ENCODE results near the gene CD248. TPM values are rescaled to one million over a fixed set of nuclear protein-coding genes. Genes with fewer than 3 reads are reported as not detected.
"Not testable (repeated sequence)": the region's sequence is repeated elsewhere in the genome, so short reads cannot be mapped to it uniquely, and the experiment has no call there.

Gene CD248
- total RNA-seq, 1 experiment from 2014 or later: 2.6 TPM

- Mint-ChIP-seq H3K27me3 (ENCODE audit: low read depth) (no peaks in the 10 kb centered on the region), H3K36me3 (peaks cover 12% of the 10 kb centered on the region), H3K27ac (peak overlapping the region; percentile 17; the same call in 1 of the 2 replicates), H3K9me3 (no peaks in the 10 kb centered on the region), H3K4me1 (peaks cover 5% of the 10 kb centered on the region), H3K4me3 (no peak overlapping the region)
- ChIA-PET CTCF (interaction anchor here (1.0 to 1.8 kb wide), 4 partner anchors 11 to 48 kb away, joined by 4 to 12 read pairs (median 5); partner anchors contain the start of genes B4GAT1 and SLC29A2), POLR2A (interaction anchor here (0.7 to 1.0 kb wide), 2 partner anchors 15 to 70 kb away, joined by 3 to 7 read pairs; partner anchors contain the start of gene BRMS1)
- DNase-seq (ENCODE audit: low spot score): no peak
- ATAC-seq: peak; percentile 54
- no peak for TF ChIP-seq CBFB (CRISPR knock-in tag; IDR thresholded peaks at IDR 0.05; ENCODE audit: low read depth)
- TF ChIP-seq, protein P1, sequence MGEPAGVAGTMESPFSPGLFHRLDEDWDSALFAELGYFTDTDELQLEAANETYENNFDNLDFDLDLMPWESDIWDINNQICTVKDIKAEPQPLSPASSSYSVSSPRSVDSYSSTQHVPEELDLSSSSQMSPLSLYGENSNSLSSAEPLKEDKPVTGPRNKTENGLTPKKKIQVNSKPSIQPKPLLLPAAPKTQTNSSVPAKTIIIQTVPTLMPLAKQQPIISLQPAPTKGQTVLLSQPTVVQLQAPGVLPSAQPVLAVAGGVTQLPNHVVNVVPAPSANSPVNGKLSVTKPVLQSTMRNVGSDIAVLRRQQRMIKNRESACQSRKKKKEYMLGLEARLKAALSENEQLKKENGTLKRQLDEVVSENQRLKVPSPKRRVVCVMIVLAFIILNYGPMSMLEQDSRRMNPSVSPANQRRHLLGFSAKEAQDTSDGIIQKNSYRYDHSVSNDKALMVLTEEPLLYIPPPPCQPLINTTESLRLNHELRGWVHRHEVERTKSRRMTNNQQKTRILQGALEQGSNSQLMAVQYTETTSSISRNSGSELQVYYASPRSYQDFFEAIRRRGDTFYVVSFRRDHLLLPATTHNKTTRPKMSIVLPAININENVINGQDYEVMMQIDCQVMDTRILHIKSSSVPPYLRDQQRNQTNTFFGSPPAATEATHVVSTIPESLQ (CRISPR knock-in tag; IDR thresholded peaks at IDR 0.05): no peak
- TF ChIP-seq CREB1 (CRISPR knock-in tag; IDR thresholded peaks at IDR 0.05): no peak
- peak; percentile 51; the same call in 1 of the 2 replicates for TF ChIP-seq NFYB (CRISPR knock-in tag; conservative IDR thresholded peaks at IDR 0.05; ENCODE audit: low read depth)
- TF ChIP-seq E2F5 (CRISPR knock-in tag; IDR thresholded peaks at IDR 0.05): no peak
- no peak for TF ChIP-seq CREM (CRISPR knock-in tag; IDR thresholded peaks at IDR 0.05)
- no peak for TF ChIP-seq GTF2I (CRISPR knock-in tag; conservative IDR thresholded peaks at IDR 0.05)
- TF ChIP-seq JUN (CRISPR knock-in tag; IDR thresholded peaks at IDR 0.05): no peak
- TF ChIP-seq ZNF671 (CRISPR knock-in tag; IDR thresholded peaks at IDR 0.05): peak; percentile 66; the same call in 1 of the 2 replicates
These were observed 42.8 kb upstream of the CD248 start for GRCh38 chr11:66359662-66360087.

DNA sequence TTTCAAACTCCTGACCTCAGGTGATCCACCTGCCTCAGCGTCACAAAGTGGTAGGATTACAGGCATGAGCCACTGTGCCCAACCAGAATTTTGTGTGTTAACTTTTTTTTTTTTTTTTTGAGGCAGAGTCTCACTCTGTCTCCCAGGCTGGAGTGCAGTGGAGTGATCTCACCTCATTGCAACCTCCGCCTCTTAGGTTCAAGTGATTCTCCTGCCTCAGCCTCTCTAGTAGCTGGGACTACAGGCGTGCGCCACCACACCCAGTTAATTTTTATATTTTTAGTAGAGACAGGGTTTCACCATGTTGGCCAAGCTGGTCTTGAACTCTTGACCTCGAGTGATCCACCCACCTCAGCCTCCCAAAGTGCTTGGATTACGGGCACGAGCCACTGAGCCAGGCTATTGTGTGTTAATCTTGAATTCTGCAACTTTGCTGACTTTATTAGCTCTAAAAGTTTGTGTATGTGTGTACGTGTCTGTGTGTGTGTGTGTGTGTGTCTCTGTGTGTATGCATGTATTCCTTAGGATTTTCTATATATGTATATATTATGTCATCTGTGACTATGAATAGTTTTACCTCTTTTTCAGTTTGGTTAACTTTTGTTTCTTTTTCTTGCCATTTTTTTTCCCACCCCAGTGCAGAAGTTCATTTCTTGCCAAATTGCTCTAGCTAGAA lies 33.9 kb upstream of the CD248 start:
- H3K4me3 Mint-ChIP-seq; POLR2A ChIA-PET; H3K9me3 Mint-ChIP-seq; H3K27ac Mint-ChIP-seq; ATAC-seq; H3K27me3 Mint-ChIP-seq (ENCODE audit: low read depth); DNase-seq (ENCODE audit: low spot score): not testable (repeated sequence)
- CTCF ChIA-PET: interaction anchor here (0.7 to 0.9 kb wide), 2 partner anchors 35 to 329 kb away, joined by 3 to 5 read pairs; no protein-coding TSS in a partner anchor
- Mint-ChIP-seq H3K4me1 (peaks cover 12% of the 10 kb centered on the region), H3K36me3 (peaks cover 17% of the 10 kb centered on the region)

DNA sequence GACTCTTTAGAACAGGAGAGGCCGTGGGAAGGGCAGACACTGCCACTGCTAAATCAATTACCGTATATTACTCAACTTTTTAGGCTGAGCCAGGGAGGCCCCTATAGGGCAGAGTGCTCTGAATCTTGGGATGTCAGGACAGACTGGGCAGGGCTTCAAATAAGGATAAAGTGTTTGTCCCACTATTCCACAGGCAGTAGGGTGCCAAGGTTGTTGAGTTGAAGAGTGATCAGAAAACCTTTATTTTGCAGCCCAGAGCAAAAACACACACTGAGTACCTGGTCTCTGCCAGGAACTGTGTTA lies 32.2 kb upstream of the CD248 start:
- H3K27ac Mint-ChIP-seq: no peak overlapping the region
- DNase-seq (ENCODE audit: low spot score): no peak
- CTCF ChIA-PET: interaction anchor here (0.7 to 3.2 kb wide), 4 partner anchors 15 to 748 kb away, joined by 3 to 35 read pairs (median 14); no protein-coding TSS in a partner anchor
- no peaks in the 10 kb centered on the region for H3K9me3 Mint-ChIP-seq
- ATAC-seq: no peak
- peaks cover 24% of the 10 kb centered on the region for H3K4me1 Mint-ChIP-seq
- peak overlapping the region; percentile 90 for H3K4me3 Mint-ChIP-seq
- POLR2A ChIA-PET: interaction anchor here (0.7 kb wide), 1 partner anchor 69 kb away, joined by 14 read pairs; no protein-coding TSS in a partner anchor
- H3K27me3 Mint-ChIP-seq (ENCODE audit: low read depth): peaks cover 6% of the 10 kb centered on the region; the same call in 1 of the 2 replicates
- peaks cover 10% of the 10 kb centered on the region for H3K36me3 Mint-ChIP-seq
- TF ChIP-seq ATF1 (CRISPR knock-in tag; IDR thresholded peaks at IDR 0.05) (no peak), ZNF416 (CRISPR knock-in tag; IDR thresholded peaks at IDR 0.05) (no peak), CDX4 (CRISPR knock-in tag; IDR thresholded peaks at IDR 0.05; ENCODE audit: borderline replicate concordance) (no peak), MYBL2 (CRISPR knock-in tag; IDR thresholded peaks at IDR 0.05) (no peak), EMX1 (CRISPR knock-in tag; IDR thresholded peaks at IDR 0.05) (no peak), STAT6 (CRISPR knock-in tag; conservative IDR thresholded peaks at IDR 0.05; ENCODE audit: low read depth) (no peak), RELA (CRISPR knock-in tag; IDR thresholded peaks at IDR 0.05; ENCODE audit: borderline replicate concordance) (no peak)
- TF ChIP-seq, protein P2, sequence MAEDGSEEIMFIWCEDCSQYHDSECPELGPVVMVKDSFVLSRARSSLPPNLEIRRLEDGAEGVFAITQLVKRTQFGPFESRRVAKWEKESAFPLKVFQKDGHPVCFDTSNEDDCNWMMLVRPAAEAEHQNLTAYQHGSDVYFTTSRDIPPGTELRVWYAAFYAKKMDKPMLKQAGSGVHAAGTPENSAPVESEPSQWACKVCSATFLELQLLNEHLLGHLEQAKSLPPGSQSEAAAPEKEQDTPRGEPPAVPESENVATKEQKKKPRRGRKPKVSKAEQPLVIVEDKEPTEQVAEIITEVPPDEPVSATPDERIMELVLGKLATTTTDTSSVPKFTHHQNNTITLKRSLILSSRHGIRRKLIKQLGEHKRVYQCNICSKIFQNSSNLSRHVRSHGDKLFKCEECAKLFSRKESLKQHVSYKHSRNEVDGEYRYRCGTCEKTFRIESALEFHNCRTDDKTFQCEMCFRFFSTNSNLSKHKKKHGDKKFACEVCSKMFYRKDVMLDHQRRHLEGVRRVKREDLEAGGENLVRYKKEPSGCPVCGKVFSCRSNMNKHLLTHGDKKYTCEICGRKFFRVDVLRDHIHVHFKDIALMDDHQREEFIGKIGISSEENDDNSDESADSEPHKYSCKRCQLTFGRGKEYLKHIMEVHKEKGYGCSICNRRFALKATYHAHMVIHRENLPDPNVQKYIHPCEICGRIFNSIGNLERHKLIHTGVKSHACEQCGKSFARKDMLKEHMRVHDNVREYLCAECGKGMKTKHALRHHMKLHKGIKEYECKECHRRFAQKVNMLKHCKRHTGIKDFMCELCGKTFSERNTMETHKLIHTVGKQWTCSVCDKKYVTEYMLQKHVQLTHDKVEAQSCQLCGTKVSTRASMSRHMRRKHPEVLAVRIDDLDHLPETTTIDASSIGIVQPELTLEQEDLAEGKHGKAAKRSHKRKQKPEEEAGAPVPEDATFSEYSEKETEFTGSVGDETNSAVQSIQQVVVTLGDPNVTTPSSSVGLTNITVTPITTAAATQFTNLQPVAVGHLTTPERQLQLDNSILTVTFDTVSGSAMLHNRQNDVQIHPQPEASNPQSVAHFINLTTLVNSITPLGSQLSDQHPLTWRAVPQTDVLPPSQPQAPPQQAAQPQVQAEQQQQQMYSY (CRISPR knock-in tag; IDR thresholded peaks at IDR 0.05): no peak
- TF ChIP-seq, protein P3, sequence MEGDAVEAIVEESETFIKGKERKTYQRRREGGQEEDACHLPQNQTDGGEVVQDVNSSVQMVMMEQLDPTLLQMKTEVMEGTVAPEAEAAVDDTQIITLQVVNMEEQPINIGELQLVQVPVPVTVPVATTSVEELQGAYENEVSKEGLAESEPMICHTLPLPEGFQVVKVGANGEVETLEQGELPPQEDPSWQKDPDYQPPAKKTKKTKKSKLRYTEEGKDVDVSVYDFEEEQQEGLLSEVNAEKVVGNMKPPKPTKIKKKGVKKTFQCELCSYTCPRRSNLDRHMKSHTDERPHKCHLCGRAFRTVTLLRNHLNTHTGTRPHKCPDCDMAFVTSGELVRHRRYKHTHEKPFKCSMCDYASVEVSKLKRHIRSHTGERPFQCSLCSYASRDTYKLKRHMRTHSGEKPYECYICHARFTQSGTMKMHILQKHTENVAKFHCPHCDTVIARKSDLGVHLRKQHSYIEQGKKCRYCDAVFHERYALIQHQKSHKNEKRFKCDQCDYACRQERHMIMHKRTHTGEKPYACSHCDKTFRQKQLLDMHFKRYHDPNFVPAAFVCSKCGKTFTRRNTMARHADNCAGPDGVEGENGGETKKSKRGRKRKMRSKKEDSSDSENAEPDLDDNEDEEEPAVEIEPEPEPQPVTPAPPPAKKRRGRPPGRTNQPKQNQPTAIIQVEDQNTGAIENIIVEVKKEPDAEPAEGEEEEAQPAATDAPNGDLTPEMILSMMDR (IDR thresholded peaks at IDR 0.05): no peak
